Measurements from ENCODE around the gene RAVER1.

RAVER1 gene

GRCh38 chr19:10316229-10317044 lies 16.9 kb downstream of the RAVER1 start (continued):
- TF ChIP-seq ZSCAN5A (tag by site-specific recombination; IDR thresholded peaks at IDR 0.05) (no peak), ZNF121 (tag by site-specific recombination; IDR thresholded peaks at IDR 0.05) (no peak), ZNF155 (tag by site-specific recombination; IDR thresholded peaks at IDR 0.05) (no peak), SCRT2 (tag by site-specific recombination; IDR thresholded peaks at IDR 0.05) (no peak), ZFP41 (tag by site-specific recombination; IDR thresholded peaks at IDR 0.05; ENCODE audit: borderline replicate concordance) (no peak), INSM2 (tag by site-specific recombination; IDR thresholded peaks at IDR 0.05) (no peak), ZEB2 (tag by site-specific recombination; IDR thresholded peaks at IDR 0.05) (0 out of 2 replicates have a peak, but pooled peaks have one; percentile 8), ZFHX2 (tag by site-specific recombination; conservative IDR thresholded peaks at IDR 0.05) (0 out of 2 replicates have a peak, but pooled peaks have one; percentile 24), ZNF146 (tag by site-specific recombination; IDR thresholded peaks at IDR 0.05) (no peak), ZNF202 (tag by site-specific recombination; IDR thresholded peaks at IDR 0.05; ENCODE audit: borderline replicate concordance) (no peak), ZIC2 (tag by site-specific recombination; IDR thresholded peaks at IDR 0.05) (no peak)

GRCh38 chr19:10315335-10316214 lies 17.8 kb downstream of the RAVER1 start, which contains the start of gene FDX2:
Gene FDX2 (minus strand): TSS chr19:10316015. CDS start chr19:10315996, 19 bp downstream.
- Histone ChIP-seq H3K9me3 (ENCODE audit: control insufficient read depth, insufficient read depth, low read depth, low read length) (no peaks in the 10 kb centered on the region), H3K27ac (ENCODE audit: extremely low read depth, low read depth, low read length) (peak within 1 kb of the TSS; percentile 68; the same call in 1 of the 2 replicates), H3K36me3 (ENCODE audit: control insufficient read depth in 2 of 2, insufficient read depth in 1 of 2, low read length in 2 of 2) (peaks cover 13 to 60% of the 10 kb centered on the region in 2 experiments; a peak in 2 of 3 replicates), H3K4me1 (ENCODE audit: control insufficient read depth, insufficient read depth, low read length) (peaks cover 3% of the 10 kb centered on the region), H3K4me3 (ENCODE audit: low read depth, low read length) (peak within 1 kb of the TSS; percentile 79)
- ChIA-PET POLR2A (interaction anchor here (0.6 to 1.6 kb wide), 10 partner anchors 9 to 70 kb away, joined by 3 to 8 read pairs (median 5); partner anchors contain the start of genes ICAM1, ICAM4, RAVER1 and TYK2), CTCF (interaction anchor here (1.1 to 2.4 kb wide), 2 partner anchors 46 to 57 kb away, joined by 4 to 8 read pairs; no protein-coding TSS in a partner anchor)
- TF ChIP-seq ZNF148 (tag by site-specific recombination; IDR thresholded peaks at IDR 0.05; ENCODE audit: borderline replicate concordance) (no peak), ZNF629 (tag by site-specific recombination; IDR thresholded peaks at IDR 0.05) (peak; percentile 39), SALL2 (tag by site-specific recombination; IDR thresholded peaks at IDR 0.05; ENCODE audit: borderline replicate concordance) (no peak), ZNF146 (tag by site-specific recombination; IDR thresholded peaks at IDR 0.05) (0 out of 2 replicates have a peak, but pooled peaks have one; percentile 3), BCL11A (tag by site-specific recombination; IDR thresholded peaks at IDR 0.05; ENCODE audit: low read depth) (no peak), ZNF221 (tag by site-specific recombination; IDR thresholded peaks at IDR 0.05; ENCODE audit: borderline replicate concordance) (no peak), ZBTB7A (tag by site-specific recombination; IDR thresholded peaks at IDR 0.05; ENCODE audit: low read depth) (no peak), OSR2 (tag by site-specific recombination; IDR thresholded peaks at IDR 0.05) (no peak), ZNF239 (tag by site-specific recombination; IDR thresholded peaks at IDR 0.05) (no peak), ZNF704 (tag by site-specific recombination; IDR thresholded peaks at IDR 0.05) (no peak; the same call in 1 of the 2 replicates), KLF7 (tag by site-specific recombination; IDR thresholded peaks at IDR 0.05; ENCODE audit: borderline replicate concordance) (no peak), ZNF362 (tag by site-specific recombination; IDR thresholded peaks at IDR 0.05) (peak; percentile 66; the same call in 1 of the 2 replicates), GLIS2 (tag by site-specific recombination; IDR thresholded peaks at IDR 0.05) (peak; percentile 71), ZNF658 (tag by site-specific recombination; IDR thresholded peaks at IDR 0.05) (no peak), ZNF837 (tag by site-specific recombination; IDR thresholded peaks at IDR 0.05) (no peak)

Data from HEK293 (cell line).